NCI-H2107 treated with DMSO at 0.1 percent for 48 hours (cell line): Measurements from ENCODE around the gene EEFSEC.
A peak's percentile ranks its signal among the peaks of the same experiment; 100 is the strongest.

ENCODE experiments used
- DNase-seq: peaks from one replicate; lab custom pipeline; 2025; ENCODE audit not compliant: unreplicated experiment; lab: John Stamatoyannopoulos, UW

Gene EEFSEC

DNA sequence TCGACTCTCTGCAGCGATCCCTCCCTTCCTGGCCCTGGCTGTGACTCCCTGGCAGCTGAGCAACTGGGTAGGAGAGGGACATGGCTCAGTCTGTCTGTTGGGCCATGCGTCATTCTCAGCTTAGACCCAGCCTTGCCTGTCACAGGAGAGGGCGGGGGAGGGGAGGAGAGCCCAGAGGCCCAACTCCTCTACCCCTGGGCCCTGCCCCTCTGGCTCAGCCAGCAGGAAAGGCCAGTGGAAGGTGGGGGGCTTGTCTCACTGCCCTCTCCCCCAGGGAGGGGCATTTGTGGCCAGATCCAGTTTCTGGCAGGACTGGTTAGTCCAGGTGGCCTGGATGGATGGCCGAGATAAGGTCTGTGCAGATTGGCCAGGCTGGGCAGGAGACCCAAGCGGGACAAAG is 281.8 kb downstream of the EEFSEC start:
- DNase-seq = no peak

- no peak for DNase-seq
Measured at GRCh38 chr3:128435561-128435960, 282.3 kb downstream of the EEFSEC start.

DNA sequence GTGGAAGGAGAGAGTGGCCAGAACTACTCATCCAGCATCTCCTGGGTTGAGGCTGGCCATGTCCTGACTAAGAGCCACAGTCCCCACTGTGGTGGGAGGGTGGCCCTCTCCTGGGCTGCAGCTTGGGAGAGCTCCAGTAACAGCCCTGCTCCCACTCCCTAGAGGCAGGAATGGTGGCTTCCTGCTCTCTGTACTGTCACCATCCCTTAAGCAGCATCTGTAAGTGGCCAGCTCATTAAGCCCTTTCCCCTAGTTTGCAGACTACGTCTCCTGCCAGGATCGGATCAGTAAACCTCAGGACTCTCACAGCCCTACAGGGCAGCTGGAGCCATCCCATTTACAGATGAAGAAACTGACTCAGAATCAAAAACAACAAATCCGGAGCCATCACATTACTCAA is 282.9 kb downstream of the EEFSEC start:
- no peak for DNase-seq

DNA sequence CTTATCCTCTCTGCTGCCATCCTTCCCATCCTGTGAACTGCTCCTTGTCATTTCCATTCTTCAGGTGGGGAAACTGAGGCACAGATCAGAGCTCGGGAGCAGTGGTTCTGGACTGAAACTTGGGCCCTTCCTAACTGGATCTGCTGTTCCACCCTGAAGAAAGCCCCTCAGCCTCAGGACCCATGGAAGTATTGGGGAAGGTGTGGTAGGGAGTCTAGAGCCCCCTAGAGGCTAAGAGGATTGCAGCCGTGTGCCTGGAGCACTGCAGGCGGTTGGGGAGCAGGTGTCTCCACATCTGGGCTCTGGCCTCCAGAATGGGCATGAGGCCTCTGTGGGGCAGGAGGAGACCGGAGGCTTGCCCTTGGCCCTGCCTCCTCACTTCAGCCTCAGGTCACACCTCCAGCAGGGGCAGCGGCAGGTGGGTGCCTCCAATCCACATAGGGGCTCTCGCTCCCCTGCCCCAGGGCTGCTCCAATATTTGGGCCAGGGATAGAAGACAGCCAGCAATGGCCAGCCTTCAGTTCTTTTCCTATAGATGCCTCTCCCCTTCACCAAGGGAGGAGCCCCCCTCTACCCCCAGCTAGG is 285.3 kb downstream of the EEFSEC start:
- DNase-seq = no peak

DNA sequence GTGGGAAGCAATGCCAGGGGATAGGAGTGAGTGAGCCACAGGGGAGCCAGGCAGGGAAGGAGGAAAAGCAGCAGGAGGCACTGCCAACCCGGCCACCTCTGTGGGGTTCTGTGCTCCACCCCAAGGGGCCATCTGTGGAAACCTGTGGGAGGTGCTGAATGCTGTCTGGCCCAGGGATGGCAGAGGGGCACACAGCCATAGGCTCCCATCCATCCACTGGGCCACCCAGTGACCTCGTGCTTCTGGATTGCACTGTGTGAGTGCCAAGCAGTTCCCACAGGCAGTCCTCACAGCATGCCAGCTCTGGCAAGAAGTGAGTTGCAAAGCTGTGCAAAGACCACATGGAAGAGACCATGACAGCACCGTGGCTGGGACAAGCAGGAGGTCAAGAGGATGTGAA is 285.9 kb downstream of the EEFSEC start:
- no peak for DNase-seq

DNA sequence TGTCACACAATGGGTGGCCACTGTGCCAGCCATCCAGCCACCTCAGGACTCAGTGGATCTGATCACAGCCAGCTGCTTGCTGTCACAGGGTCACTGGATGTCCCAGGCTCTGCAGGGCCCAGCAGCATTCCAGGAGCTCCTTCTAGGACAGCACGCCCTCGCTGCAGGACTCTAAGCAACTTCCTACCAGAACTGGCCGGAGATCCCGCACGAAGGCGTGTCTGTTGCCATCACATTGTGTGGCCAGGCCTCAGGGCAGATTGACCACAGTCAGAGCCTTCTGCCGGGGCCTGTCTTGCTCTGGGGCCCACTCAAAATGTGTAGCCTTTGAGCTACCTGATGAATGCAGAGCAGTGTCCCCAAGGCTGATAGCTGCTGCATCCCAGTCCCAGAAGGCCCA is 288.8 kb downstream of the EEFSEC start:
- no peak for DNase-seq

- DNase-seq = no peak
Measured at GRCh38 chr3:128442949-128443348, 289.7 kb downstream of the EEFSEC start.

DNA sequence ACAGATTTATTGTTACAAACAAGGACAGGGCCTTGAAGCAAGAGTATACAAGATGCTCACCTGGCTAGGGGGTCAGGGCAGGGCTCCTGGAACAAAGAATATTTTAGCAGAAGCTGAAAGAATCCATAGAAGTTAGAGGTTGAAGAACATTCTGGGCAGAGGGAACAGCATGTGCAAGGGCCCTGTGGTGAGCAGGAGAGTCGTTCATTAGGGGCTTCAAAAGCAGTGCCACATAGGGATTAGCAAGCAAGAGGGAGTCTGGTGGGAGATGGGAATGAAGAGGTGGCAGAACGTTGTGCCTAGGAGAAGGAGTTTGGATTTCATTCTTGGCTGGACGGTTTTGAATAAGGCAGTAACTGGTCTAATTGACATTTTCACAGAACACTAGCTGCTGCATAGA is 290.5 kb downstream of the EEFSEC start:
- DNase-seq = no peak

DNA sequence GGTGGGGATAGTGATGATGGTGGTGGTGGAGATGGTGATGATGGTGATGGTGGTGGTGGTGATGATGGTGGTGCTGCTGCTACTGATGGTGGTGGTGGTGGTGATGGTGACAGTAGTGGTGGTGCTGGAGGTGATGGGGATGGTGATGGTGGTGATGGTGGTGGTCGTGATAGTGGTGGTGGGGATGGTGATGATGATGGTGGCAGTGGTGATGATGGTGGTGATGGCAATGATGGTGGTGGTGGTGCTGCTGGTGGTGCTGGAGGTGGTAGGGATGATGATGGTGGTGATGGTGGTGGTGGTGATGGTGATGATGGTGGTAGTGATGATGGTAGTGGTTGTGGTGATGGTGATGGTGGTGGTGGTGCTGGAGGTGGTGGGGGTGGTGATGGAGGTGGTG is 292.1 kb downstream of the EEFSEC start:
- DNase-seq = no peak

DNA sequence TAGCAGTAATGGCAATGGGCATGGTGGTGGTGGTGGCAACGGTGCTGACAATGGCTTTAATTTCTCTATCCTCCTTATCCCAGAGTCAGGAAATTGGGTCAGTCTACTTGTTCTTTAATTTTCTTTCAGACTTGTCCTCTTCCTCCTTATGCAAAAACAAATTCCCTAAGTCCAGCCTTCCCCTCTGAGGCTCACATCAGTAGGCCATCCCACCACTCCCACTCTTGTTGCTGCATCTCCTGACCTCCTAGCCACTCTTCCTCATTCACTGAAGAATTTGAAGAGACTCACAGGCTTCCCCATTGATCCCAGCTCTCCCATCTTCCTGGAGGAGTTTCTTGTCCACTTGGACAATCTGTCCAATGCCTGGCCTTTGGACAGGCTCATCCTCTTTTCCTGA is 293.5 kb downstream of the EEFSEC start:
- no peak for DNase-seq

DNA sequence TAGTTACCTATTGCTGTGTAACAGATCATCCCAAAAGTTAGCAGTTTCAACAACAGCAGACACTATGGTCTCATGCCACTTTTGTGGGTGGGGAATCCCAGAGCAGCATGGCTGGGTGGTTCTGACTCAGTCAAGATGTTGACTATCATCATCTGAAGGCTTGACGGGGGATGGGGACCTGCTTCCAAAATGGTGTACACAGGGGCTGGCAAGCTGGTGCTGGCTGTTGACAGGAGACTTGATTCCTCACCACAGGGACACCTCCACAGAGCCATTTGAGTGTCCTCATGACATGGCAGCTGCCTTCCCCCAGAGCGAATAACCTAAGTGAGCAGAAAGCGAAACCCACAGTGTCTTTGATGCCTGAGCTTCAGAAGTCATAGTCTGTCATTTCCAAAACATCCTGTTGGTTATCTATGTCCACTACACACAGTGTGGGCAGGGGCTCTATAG is 294.3 kb downstream of the EEFSEC start:
- DNase-seq = no peak

- no peak for DNase-seq
Measured at GRCh38 chr3:128448491-128448890, 295.2 kb downstream of the EEFSEC start.

DNA sequence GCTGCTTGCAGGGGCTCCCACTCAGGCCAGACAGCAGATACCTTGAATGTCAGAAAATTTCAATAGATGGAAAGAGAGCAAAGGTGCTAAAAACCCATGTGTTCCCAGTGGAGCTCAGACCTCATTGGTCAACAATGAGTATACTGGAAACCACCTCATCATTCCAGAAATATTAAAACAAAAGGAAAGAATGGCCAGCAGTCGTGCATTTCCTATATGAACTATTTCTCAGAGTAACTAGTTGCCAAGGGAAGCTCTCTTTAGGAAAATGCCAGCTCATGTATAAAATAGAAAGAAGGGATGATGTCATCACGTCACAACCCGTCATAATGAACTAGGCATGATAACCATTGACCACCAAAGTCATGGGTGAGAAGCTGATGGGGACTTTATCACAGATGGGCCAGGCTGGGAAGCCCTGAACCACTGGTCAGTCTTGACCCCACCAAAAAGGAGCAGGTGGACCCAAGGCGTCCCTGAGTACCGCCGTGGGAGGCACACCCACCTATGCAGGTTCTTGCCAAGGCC is 295.9 kb downstream of the EEFSEC start:
- DNase-seq = no peak

GRCh38 chr3:128452120-128452519 is 298.8 kb downstream of the EEFSEC start:
- no peak for DNase-seq

- DNase-seq = no peak
Measured at GRCh38 chr3:128452678-128453275, 299.5 kb downstream of the EEFSEC start.

- no peak for DNase-seq
Measured at GRCh38 chr3:128453501-128454309, 300.4 kb downstream of the EEFSEC start.

DNA sequence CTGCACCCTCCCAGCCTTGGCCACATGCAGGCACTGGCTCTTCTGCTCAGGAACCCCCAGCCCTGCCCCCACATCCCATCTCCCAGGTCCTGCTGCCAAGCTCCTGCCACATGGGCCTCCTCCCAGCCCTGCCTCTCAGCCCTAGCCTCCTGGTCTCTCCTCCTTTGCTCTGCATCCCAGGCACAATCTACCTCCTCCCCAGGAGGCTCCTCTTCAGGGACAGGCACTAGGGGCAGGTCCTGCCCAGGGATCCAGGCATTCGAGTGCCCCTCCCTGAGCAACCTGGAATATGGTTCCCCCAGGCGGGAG is 301.0 kb downstream of the EEFSEC start:
- no peak for DNase-seq

- no peak for DNase-seq
Measured at GRCh38 chr3:128455116-128455515, 301.8 kb downstream of the EEFSEC start.

- no peak for DNase-seq
Measured at GRCh38 chr3:128455786-128456748, 302.8 kb downstream of the EEFSEC start.

DNA sequence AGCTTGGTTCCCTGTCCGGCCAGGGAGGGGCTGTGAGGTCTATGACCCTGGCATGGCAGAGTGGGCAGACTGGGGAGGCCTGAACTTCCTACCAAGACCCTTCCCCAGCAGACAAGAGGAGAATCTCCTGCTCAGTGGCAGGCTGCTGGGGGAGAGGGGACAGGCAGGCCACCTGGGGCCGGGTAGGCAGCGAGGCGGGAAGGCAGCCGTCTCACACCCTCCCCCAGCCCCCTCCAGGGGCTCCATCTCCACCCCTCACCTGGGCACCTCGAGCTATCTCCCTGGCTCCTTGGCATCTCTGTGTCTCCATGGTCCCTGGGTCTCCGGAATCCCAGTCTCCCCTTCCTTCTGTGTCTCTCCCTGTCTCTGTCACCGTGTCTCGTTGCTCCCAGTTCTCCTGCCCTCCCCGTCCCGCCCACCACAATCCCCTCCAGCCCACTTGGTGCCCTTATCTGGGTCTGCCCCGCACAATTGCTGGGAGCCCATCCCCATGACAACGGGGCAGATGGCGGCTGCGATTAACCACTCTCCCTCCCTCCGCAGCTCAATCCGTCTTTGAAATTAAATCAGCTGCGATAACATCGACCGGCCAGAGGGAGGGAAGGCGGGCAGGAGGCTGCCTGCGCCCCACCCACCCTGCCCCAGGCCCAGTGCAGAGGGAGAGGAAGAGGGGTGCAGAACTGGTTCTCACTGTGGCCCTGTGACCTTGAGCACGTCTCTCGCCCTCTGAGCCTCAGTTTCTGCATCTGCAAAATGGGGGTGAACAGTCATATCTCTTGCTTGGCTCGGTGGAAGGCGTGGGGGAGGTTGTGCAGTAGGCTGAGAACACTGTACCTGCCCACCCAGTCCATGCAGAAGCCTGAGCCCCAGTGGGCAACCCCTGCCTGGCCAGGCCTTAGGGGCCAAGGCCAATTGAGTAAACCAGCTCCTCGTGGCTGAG is 303.8 kb downstream of the EEFSEC start:
- peak; percentile 4 for DNase-seq
